Mesendoderm (in vitro differentiated cells): ENCODE data around the gene PRIM2.
"Not testable (repeated sequence)": the region's sequence is repeated elsewhere in the genome, so short reads cannot be mapped to it uniquely, and the experiment has no call there.

Experiments
- DNase-seq: peaks from one replicate; pipeline ENCODE4 v3.0.0; 2013
- H2AK5ac ChIP-seq: 2 replicates; pipeline ENCODE4 v1.6.1; 2013; ENCODE audit warnings: low read length, inconsistent platforms
- H2BK120ac ChIP-seq: 2 replicates; pipeline ENCODE4 v1.6.1; 2013; ENCODE audit warnings: low read depth, mild to moderate bottlenecking, low read length, moderate library complexity, mixed read lengths
- H2BK15ac ChIP-seq: replicated peaks from 2 replicates; pipeline ENCODE4 v1.6.1; 2013; ENCODE audit warnings: low read depth, mild to moderate bottlenecking, moderate library complexity
- H2BK5ac ChIP-seq: 2 replicates; pipeline ENCODE4 v1.6.1; 2013; ENCODE audit warnings: low read length, inconsistent platforms
- H3K18ac ChIP-seq: 2 replicates; pipeline ENCODE4 v1.6.1; 2013; ENCODE audit warnings: mild to moderate bottlenecking, low read length, mixed read lengths
- H3K23ac ChIP-seq: one replicate; pipeline ENCODE4 v1.6.1; 2013; ENCODE audit warnings: low read length
- H3K27ac ChIP-seq: 2 replicates; pipeline ENCODE4 v1.5.1; 2013; ENCODE audit warnings: low read depth, mild to moderate bottlenecking, inconsistent platforms, low read length, moderate library complexity
- H3K27me3 ChIP-seq: 2 replicates; pipeline ENCODE4 v1.6.1; 2013; ENCODE audit warnings: low read length, control low read depth, mild to moderate bottlenecking, inconsistent platforms; ENCODE audit not compliant: insufficient read depth, poor library complexity
- H3K36me3 ChIP-seq: 2 replicates; pipeline ENCODE4 v1.6.1; 2013; ENCODE audit warnings: low read length, inconsistent platforms; ENCODE audit not compliant: control insufficient read depth, insufficient read depth
- H3K4ac ChIP-seq: one replicate; pipeline ENCODE4 v1.6.1; 2013; ENCODE audit warnings: low read depth, mild to moderate bottlenecking, low read length, moderate library complexity
- H3K4me1 ChIP-seq: 2 replicates; pipeline ENCODE4 v1.6.1; 2013; ENCODE audit warnings: low read depth, low read length, inconsistent platforms; ENCODE audit not compliant: control insufficient read depth
- H3K4me2 ChIP-seq: 2 replicates; pipeline ENCODE4 v1.6.1; 2013; ENCODE audit warnings: low read length
- H3K4me3 ChIP-seq: 2 replicates; pipeline ENCODE4 v1.5.1; 2013; ENCODE audit warnings: mild to moderate bottlenecking, low read length
- H3K56ac ChIP-seq: one replicate; pipeline ENCODE4 v1.6.1; 2013; ENCODE audit warnings: low read length
- H3K79me1 ChIP-seq: 2 replicates; pipeline ENCODE4 v1.6.1; 2013; ENCODE audit warnings: low read length, inconsistent platforms
- H3K79me2 ChIP-seq: 2 replicates; pipeline ENCODE4 v1.6.1; 2013; ENCODE audit warnings: mild to moderate bottlenecking, low read length; ENCODE audit not compliant: control insufficient read depth, insufficient read depth
- H3K9ac ChIP-seq: 2 replicates; pipeline ENCODE4 v1.6.1; 2013; ENCODE audit warnings: low read length, inconsistent platforms
- H4K5ac ChIP-seq: one replicate; pipeline ENCODE4 v1.6.1; 2013; ENCODE audit warnings: low read length
- H4K8ac ChIP-seq: one replicate; pipeline ENCODE4 v1.6.1; 2013; ENCODE audit warnings: low read depth, mild to moderate bottlenecking, control low read depth, low read length, moderate library complexity
- WGBS: extraction: QIAGEN DNeasy Blood & Tissue Kit; methylation state at CpG from one replicate; pipeline ENCODE4 v1.1.7; 2013; ENCODE audit warnings: low lambda C conversion rate, missing lambda C conversion rate; ENCODE audit not compliant: insufficient coverage; ENCODE audit errors: extremely low coverage; 5-methylcytosine and 5-hydroxymethylcytosine counted together

PRIM2 gene

DNA sequence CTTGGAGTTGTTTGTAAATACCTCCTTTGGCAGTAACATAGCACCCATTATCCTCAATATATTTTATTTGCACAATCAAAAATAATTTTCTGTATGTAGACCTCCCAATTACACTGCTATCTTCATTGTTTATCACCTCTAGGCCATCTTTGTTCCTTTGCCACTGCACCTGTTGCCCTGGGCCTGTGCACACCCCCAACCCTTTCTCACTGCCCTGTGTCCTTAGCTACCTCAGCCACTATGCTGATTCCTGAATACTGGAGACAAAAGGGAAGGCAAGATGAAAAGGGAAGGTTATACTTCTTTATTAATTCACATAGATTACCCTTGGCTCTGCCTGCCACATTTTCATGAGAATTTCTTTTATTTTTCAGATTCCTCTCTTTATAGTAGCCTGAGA, 127.9 kb downstream of the PRIM2 start:
- not testable (repeated sequence) for H3K4me1 ChIP-seq, H3K18ac ChIP-seq, H2BK120ac ChIP-seq, H3K9ac ChIP-seq, DNase-seq, H3K36me3 ChIP-seq, H2BK5ac ChIP-seq, H2BK15ac ChIP-seq, H3K79me1 ChIP-seq, H3K4me2 ChIP-seq, H3K27me3 ChIP-seq, H2AK5ac ChIP-seq, H3K56ac ChIP-seq, H3K23ac ChIP-seq, H4K5ac ChIP-seq, H3K4ac ChIP-seq, H3K27ac ChIP-seq, H4K8ac ChIP-seq, H3K4me3 ChIP-seq, H3K79me2 ChIP-seq

DNA sequence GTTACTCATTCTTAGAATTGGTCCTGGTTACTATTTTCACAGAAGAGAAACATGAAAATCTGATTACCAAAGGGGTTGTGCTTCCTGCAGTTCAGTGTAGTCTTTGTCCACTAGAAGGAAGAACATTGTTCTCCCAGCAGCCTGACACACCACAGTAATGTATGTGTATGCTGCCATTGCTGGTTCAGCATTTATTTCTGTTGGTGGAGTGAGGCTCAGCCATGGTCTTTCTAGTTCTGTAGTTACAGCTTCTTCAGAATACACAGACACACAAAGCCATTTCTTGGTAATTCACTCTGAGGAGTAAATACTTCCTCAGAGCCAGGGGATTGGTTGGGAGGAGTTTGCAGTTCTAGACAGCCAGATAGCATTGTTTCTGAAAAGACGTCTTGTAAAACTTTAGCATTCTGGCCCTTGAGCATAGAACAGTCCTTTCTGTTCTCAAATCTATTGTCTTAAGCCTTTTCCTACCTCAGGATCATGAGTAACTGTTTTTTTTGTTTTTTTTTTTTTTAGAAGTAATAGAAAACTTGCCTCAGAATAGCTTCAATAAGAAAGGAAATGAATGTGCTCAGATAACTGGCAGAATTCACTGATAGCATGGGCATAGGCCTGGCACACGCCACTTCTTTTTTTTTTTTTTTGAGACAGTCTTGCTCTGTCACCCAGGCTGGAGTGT, 128.5 kb downstream of the PRIM2 start:
- not testable (repeated sequence) for H2AK5ac ChIP-seq, H3K4me3 ChIP-seq, H2BK5ac ChIP-seq, H3K27me3 ChIP-seq, H3K27ac ChIP-seq, H3K36me3 ChIP-seq, H3K56ac ChIP-seq, H4K8ac ChIP-seq, H3K18ac ChIP-seq, H2BK15ac ChIP-seq, H3K4me2 ChIP-seq, H3K79me2 ChIP-seq, H3K4ac ChIP-seq, H2BK120ac ChIP-seq, H3K79me1 ChIP-seq, H3K4me1 ChIP-seq, H4K5ac ChIP-seq, DNase-seq, H3K9ac ChIP-seq, H3K23ac ChIP-seq
- WGBS: no CpG with 5 or more reads among the region's 2 CpGs

DNA sequence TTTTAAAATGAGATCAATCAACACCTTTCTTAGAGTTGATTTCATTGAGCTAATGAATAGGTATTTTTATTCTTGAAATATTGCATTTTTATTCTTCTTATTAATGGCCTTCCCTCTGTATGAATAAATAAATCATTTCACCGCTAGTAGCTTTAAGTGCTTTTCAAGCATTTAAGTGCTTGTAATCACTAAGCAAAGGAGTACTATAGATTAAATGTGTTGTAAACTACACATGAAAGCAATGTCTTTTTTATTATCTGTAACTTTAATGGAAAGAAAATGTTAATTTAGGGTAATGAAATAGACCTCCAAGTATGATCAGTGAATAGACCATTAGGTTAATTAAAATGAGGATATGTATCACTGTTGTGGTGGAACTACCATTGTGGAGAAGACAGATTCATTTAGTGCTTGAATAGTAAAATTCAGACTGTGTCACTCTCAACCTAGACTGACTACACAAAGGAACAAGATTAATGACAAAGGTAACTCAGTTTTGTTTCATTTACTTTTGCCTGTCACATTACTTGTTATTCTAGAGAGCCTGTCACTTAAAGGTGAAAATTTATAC, 132.2 kb downstream of the PRIM2 start:
- H4K8ac ChIP-seq, H3K4ac ChIP-seq, H3K23ac ChIP-seq, H3K4me2 ChIP-seq, H2AK5ac ChIP-seq, H3K36me3 ChIP-seq, H3K27ac ChIP-seq, H4K5ac ChIP-seq, DNase-seq, H3K79me2 ChIP-seq, H3K56ac ChIP-seq, H3K4me3 ChIP-seq, H3K4me1 ChIP-seq, H3K9ac ChIP-seq, H3K27me3 ChIP-seq, H3K18ac ChIP-seq, H2BK15ac ChIP-seq, H2BK120ac ChIP-seq, H3K79me1 ChIP-seq, H2BK5ac ChIP-seq: not testable (repeated sequence)
- WGBS: no CpG with 5 or more reads among the region's 1 CpG

DNA sequence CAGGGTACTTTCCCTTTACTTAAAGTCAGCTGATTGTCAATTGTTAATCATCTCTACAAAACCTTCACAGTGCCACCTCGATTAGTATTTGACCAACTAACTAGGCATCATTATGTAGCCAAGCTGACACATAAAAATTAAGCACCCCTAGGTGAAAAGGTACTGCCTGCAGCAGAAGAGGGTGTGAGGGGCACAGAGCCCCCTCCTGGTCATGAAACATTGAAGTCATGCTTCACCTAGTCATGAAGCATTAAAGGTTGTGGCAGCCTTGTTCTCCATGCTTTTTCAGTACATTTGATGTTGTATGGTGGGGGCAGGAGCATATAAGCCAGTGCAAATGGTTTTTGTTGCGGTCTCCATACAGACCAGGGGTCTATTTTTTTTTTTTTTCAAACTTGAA, 142.4 kb downstream of the PRIM2 start:
- not testable (repeated sequence) for H3K27me3 ChIP-seq, H4K8ac ChIP-seq, H3K4me2 ChIP-seq, H2BK5ac ChIP-seq, H3K27ac ChIP-seq, H3K18ac ChIP-seq, H3K4ac ChIP-seq, H2AK5ac ChIP-seq, H2BK15ac ChIP-seq, H3K79me2 ChIP-seq, H3K36me3 ChIP-seq, DNase-seq, H3K56ac ChIP-seq, H3K23ac ChIP-seq, H3K79me1 ChIP-seq, H4K5ac ChIP-seq, H2BK120ac ChIP-seq, H3K4me3 ChIP-seq, H3K9ac ChIP-seq, H3K4me1 ChIP-seq
- WGBS: no CpG with 5 or more reads among the region's 2 CpGs

DNA sequence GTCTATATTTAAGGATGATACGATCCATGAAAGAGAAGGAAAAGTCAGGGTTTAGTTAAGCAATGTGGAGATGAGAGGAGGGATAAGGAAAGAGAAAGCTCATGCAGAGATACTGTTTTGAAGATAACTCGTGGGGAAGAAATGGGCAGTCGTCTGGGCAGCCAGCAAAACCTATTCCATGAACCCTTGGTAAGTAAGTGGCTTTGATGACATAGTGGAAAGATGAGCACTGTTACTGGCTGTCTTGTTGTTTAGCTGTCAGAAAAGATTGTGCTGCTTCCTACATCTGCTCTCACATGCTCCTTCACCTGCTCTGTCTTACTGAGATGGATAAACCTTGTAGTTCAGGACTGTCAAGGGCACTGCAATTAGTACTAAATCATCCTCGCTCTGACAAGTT, 143.6 kb downstream of the PRIM2 start:
- H3K79me1 ChIP-seq, H3K79me2 ChIP-seq, H3K56ac ChIP-seq, DNase-seq, H3K4me2 ChIP-seq, H4K5ac ChIP-seq, H3K36me3 ChIP-seq, H3K27ac ChIP-seq, H3K23ac ChIP-seq, H4K8ac ChIP-seq, H2BK120ac ChIP-seq, H3K9ac ChIP-seq, H3K4me3 ChIP-seq, H3K4me1 ChIP-seq, H2BK15ac ChIP-seq, H3K27me3 ChIP-seq, H3K4ac ChIP-seq, H3K18ac ChIP-seq, H2BK5ac ChIP-seq, H2AK5ac ChIP-seq: not testable (repeated sequence)
- WGBS: no CpG with 5 or more reads among the region's 4 CpGs

DNA sequence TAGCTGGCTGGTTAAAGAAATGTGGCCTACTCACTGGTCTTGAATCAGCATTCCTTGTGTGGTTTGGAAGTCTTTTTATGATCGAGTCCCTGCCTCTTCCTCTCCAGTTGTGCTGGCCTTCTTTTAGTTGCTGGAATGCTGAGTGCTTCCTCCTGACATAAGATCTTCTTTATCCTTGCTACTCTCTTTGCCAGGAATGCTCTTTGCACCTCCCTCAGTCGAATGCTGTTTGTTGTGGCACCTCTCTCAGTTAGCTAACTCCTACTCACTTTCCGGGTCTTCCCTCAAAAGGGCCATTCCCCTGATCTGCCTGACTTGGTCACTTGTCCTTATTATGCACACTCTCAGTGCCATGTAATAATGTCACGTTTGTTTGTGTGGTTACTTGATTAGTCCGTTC, 146.4 kb downstream of the PRIM2 start:
- not testable (repeated sequence) for H2BK5ac ChIP-seq, H3K18ac ChIP-seq, H3K4ac ChIP-seq, H3K36me3 ChIP-seq, H2BK15ac ChIP-seq, H3K23ac ChIP-seq, H3K4me3 ChIP-seq, H4K8ac ChIP-seq, H3K4me2 ChIP-seq, H3K4me1 ChIP-seq, H3K56ac ChIP-seq, H3K27ac ChIP-seq, H3K9ac ChIP-seq, H3K79me2 ChIP-seq, H2AK5ac ChIP-seq, H3K27me3 ChIP-seq, H2BK120ac ChIP-seq, H3K79me1 ChIP-seq, H4K5ac ChIP-seq
- DNase-seq: peak; percentile 63
- no CpG with 5 or more reads among the region's 5 CpGs for WGBS
